Subcutaneous abdominal adipose tissue (tissue), 5 donors: ENCODE measurements around the gene KLHL5.
"Not testable (repeated sequence)": the region's sequence is repeated elsewhere in the genome, so short reads cannot be mapped to it uniquely, and the experiment has no call there.

Experiments used
- H3K27ac ChIP-seq: one replicate; pipeline ENCODE4 v1.7.0; 2013; ENCODE audit warnings: low read depth, mild to moderate bottlenecking, inconsistent platforms, low read length, moderate library complexity
- H3K27me3 ChIP-seq, 5 donors: one replicate each; pipeline ENCODE4 v1.7.0; 2013; ENCODE audit warnings: low read length in 5 of 5, inconsistent platforms in 1 of 5; ENCODE audit not compliant: control insufficient read depth in 5 of 5, insufficient read depth in 4 of 5
- H3K36me3 ChIP-seq, 5 donors: one replicate each; pipeline ENCODE4 v1.7.0; 2013; ENCODE audit warnings: low read length in 5 of 5; ENCODE audit not compliant: control insufficient read depth in 5 of 5, insufficient read depth in 5 of 5
- H3K4me1 ChIP-seq, 5 donors: one replicate each; pipeline ENCODE4 v1.7.0; 2013; ENCODE audit warnings: low read length in 5 of 5, mild to moderate bottlenecking in 3 of 5, moderate library complexity in 1 of 5; ENCODE audit not compliant: control insufficient read depth in 5 of 5, insufficient read depth in 5 of 5
- H3K4me3 ChIP-seq, 5 donors: one replicate each; pipeline ENCODE4 v1.7.0; 2013; ENCODE audit warnings: low read length in 5 of 5, low read depth in 1 of 5
- H3K9ac ChIP-seq, 5 donors: one replicate each; pipeline ENCODE4 v1.7.0; 2013; ENCODE audit warnings: low read length in 5 of 5, mild to moderate bottlenecking in 4 of 5, moderate library complexity in 3 of 5
- H3K9me3 ChIP-seq, 5 donors: one replicate each; pipeline ENCODE4 v1.7.0; 2013; ENCODE audit warnings: low read length in 5 of 5; ENCODE audit not compliant: control insufficient read depth in 5 of 5
- donor health status: healthy.
- donor health status: healthy.
- donor health status: healthy.
- donor health status: healthy.
- donor health status: healthy.

KLHL5 gene

GRCh38 chr4:39118034-39118658, 56.1 kb downstream of the KLHL5 start:
- Histone ChIP-seq H3K9me3 (no peaks in the 10 kb centered on the region), H3K36me3 (peaks cover 26 to 45% (median 28%) of the 10 kb centered on the region in 5 donors), H3K9ac (no peak overlapping the region), H3K4me3 (no peak overlapping the region), H3K27me3 (no peaks in the 10 kb centered on the region), H3K4me1 (no peaks in the 10 kb centered on the region), H3K27ac (no peak overlapping the region)

- Histone ChIP-seq H3K9me3 (peaks cover 0 to 3% (median 0%) of the 10 kb centered on the region in 5 donors), H3K4me1 (no peaks in the 10 kb centered on the region), H3K4me3 (no peak overlapping the region), H3K27me3 (no peaks in the 10 kb centered on the region), H3K27ac (no peak overlapping the region), H3K9ac (no peak overlapping the region), H3K36me3 (peaks cover 9 to 24% (median 10%) of the 10 kb centered on the region in 5 donors)
Observed at GRCh38 chr4:39120418-39120817, 58.4 kb downstream of the KLHL5 start.

GRCh38 chr4:39124885-39125599, 63.0 kb downstream of the KLHL5 start:
- peaks cover 0 to 3% (median 0%) of the 10 kb centered on the region in 5 donors for H3K9me3 ChIP-seq
- no peak overlapping the region for H3K9ac ChIP-seq
- peaks cover 0 to 8% (median 6%) of the 10 kb centered on the region in 5 donors for H3K36me3 ChIP-seq
- no peaks in the 10 kb centered on the region for H3K4me1 ChIP-seq
- no peak overlapping the region for H3K27ac ChIP-seq
- no peaks in the 10 kb centered on the region for H3K27me3 ChIP-seq
- no peak overlapping the region for H3K4me3 ChIP-seq

GRCh38 chr4:39125600-39125985, 63.6 kb downstream of the KLHL5 start:
- Histone ChIP-seq H3K36me3 (peaks cover 0 to 8% (median 2%) of the 10 kb centered on the region in 5 donors), H3K9ac (no peak overlapping the region), H3K4me1 (no peaks in the 10 kb centered on the region), H3K27me3 (no peaks in the 10 kb centered on the region), H3K9me3 (peaks cover 0 to 3% (median 0%) of the 10 kb centered on the region in 5 donors), H3K4me3 (no peak overlapping the region), H3K27ac (no peak overlapping the region)

GRCh38 chr4:39126256-39127095, 64.4 kb downstream of the KLHL5 start:
- H3K27ac ChIP-seq: no peak overlapping the region
- H3K36me3 ChIP-seq: peaks cover 0 to 8% (median 0%) of the 10 kb centered on the region in 5 donors
- H3K27me3 ChIP-seq: no peaks in the 10 kb centered on the region
- no peak overlapping the region for H3K9ac ChIP-seq
- H3K4me3 ChIP-seq: no peak overlapping the region
- H3K9me3 ChIP-seq: peaks cover 0 to 3% (median 0%) of the 10 kb centered on the region in 5 donors
- no peaks in the 10 kb centered on the region for H3K4me1 ChIP-seq

GRCh38 chr4:39133623-39134022, 71.6 kb downstream of the KLHL5 start:
- no peaks in the 10 kb centered on the region for H3K36me3 ChIP-seq
- peaks cover 3 to 7% (median 7%) of the 10 kb centered on the region in 5 donors for H3K4me1 ChIP-seq
- no peaks in the 10 kb centered on the region for H3K9me3 ChIP-seq
- H3K27ac ChIP-seq: no peak overlapping the region
- no peak overlapping the region for H3K9ac ChIP-seq
- H3K4me3 ChIP-seq: no peak overlapping the region
- H3K27me3 ChIP-seq: no peaks in the 10 kb centered on the region

GRCh38 chr4:39134683-39135306, 72.8 kb downstream of the KLHL5 start:
- Histone ChIP-seq H3K4me3 (peak overlapping the region in 1 of 5 donors; percentile 18), H3K36me3 (no peaks in the 10 kb centered on the region), H3K9ac (peak overlapping the region in 3 of 5 donors; percentile 3 to 20 (median 4)), H3K27me3 (no peaks in the 10 kb centered on the region), H3K4me1 (peaks cover 3 to 7% (median 7%) of the 10 kb centered on the region in 5 donors), H3K9me3 (no peaks in the 10 kb centered on the region), H3K27ac (no peak overlapping the region)

GRCh38 chr4:39138227-39138626, 76.2 kb downstream of the KLHL5 start:
- not testable (repeated sequence) for H3K36me3 ChIP-seq, H3K27ac ChIP-seq, H3K4me3 ChIP-seq, H3K4me1 ChIP-seq, H3K9me3 ChIP-seq, H3K27me3 ChIP-seq, H3K9ac ChIP-seq

- no peaks in the 10 kb centered on the region for H3K27me3 ChIP-seq
- no peak overlapping the region for H3K9ac ChIP-seq
- no peak overlapping the region for H3K27ac ChIP-seq
- H3K4me1 ChIP-seq: peaks cover 0 to 2% (median 0%) of the 10 kb centered on the region in 5 donors
- H3K4me3 ChIP-seq: no peak overlapping the region
- no peaks in the 10 kb centered on the region for H3K36me3 ChIP-seq
- H3K9me3 ChIP-seq: no peaks in the 10 kb centered on the region
Observed at GRCh38 chr4:39146211-39146610, 84.2 kb downstream of the KLHL5 start.
